ENCODE measurements around the gene CDK5.

DNA sequence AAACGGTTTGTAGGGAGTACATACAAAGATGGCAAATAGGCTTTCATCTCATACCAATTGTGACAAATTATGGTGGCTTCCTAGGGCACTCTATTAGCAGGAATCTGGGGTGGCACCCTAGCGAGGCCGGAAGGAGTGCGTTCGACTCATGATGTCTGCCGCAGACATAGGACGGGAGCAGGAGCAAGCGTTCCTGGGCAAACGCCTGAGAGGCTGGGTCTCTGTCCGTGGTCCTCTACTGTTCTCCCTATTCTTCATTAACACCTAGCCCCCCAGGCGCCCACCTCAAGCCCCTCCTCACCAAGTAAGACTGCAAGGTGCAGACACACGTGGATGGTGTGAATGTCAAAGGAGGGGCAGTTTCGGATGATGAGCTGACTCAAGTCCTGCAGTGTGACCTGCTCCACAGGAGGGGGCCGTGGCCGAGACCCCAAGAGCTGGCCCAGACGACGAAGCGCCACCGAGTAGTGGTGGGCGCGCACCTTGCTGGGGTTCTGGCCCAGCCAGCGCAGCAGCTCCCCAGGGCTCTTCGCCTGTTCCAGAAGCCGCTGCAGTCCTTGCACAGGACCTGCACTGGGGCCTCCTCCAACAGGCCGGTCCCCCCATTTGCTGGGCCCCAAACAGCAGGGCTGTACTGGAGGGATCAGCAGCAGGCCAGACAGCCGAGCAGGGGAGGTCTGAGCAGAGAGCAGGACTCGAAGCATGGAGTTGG lies 21.7 kb upstream of the CDK5 start:
- TF ChIP-seq POLR2A (IDR thresholded peaks at IDR 0.05): no peak
- TF ChIP-seq, protein P1, sequence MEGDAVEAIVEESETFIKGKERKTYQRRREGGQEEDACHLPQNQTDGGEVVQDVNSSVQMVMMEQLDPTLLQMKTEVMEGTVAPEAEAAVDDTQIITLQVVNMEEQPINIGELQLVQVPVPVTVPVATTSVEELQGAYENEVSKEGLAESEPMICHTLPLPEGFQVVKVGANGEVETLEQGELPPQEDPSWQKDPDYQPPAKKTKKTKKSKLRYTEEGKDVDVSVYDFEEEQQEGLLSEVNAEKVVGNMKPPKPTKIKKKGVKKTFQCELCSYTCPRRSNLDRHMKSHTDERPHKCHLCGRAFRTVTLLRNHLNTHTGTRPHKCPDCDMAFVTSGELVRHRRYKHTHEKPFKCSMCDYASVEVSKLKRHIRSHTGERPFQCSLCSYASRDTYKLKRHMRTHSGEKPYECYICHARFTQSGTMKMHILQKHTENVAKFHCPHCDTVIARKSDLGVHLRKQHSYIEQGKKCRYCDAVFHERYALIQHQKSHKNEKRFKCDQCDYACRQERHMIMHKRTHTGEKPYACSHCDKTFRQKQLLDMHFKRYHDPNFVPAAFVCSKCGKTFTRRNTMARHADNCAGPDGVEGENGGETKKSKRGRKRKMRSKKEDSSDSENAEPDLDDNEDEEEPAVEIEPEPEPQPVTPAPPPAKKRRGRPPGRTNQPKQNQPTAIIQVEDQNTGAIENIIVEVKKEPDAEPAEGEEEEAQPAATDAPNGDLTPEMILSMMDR (IDR thresholded peaks at IDR 0.05 in 4 of 5, conservative IDR thresholded peaks at IDR 0.05 in 1 of 5): no peak
